Esophagus squamous epithelium (tissue), 4 donors: ENCODE data around the gene ST7.

Experiments
- CTCF ChIP-seq, 6 experiments: fragments of 450-650 bp in 4 of 6; fragments of 200-600 bp in 2 of 6; sonication (generic) in 2 of 6; IDR thresholded peaks; one replicate each; pipeline ENCODE4 v1.5.1; 2016 to 2019; ENCODE audit warnings: antibody characterized with exemption in 6 of 6, mild to moderate bottlenecking in 4 of 6, moderate library complexity in 4 of 6
- POLR2A ChIP-seq, 4 donors: fragments of 450-650 bp; IDR thresholded peaks; one replicate each; pipeline ENCODE4 v1.6.1; 2017; ENCODE audit warnings: antibody characterized with exemption in 4 of 4, mild to moderate bottlenecking in 4 of 4, moderate library complexity in 3 of 4

- no peak for TF ChIP-seq CTCF (IDR thresholded peaks at IDR 0.05)
- no peak for TF ChIP-seq POLR2A (IDR thresholded peaks at IDR 0.05)
These were observed 257.6 kb downstream of the ST7 start for GRCh38 chr7:117210908-117211307.
